WTC11 (cell line): ENCODE data around the gene GLB1L3. TPM values are rescaled to one million over a fixed set of nuclear protein-coding genes. Genes with fewer than 3 reads are reported as not detected.
A peak's percentile ranks its signal among the peaks of the same experiment; 100 is the strongest.

Experiments used
- ATAC-seq: fragments of 200-7000 bp; cut with Tn5 transposase; 2 replicates; pipeline ENCODE4 v1.10.0; 2021; ENCODE audit warnings: mild to moderate bottlenecking, moderate library complexity
- CTCF ChIA-PET: fragments of 300-600 bp; sonication (Branson Sonifier 250); formaldehyde crosslinking; loops from one replicate; lab custom pipeline; 2021; ENCODE audit warnings: antibody characterized with exemption; lab: Charles Lee
- POLR2A ChIA-PET: fragments of 350-600 bp; sonication (Branson Sonifier 250); formaldehyde crosslinking; loops from one replicate; lab custom pipeline; 2021; ENCODE audit warnings: antibody characterized with exemption; lab: Charles Lee
- DNase-seq: peaks from one replicate; pipeline ENCODE4 v3.0.0; 2021; ENCODE audit warnings: low spot score
- H3K27ac Mint-ChIP-seq: 2 replicates; pipeline ENCODE4 v1.8.0; 2021; ENCODE audit warnings: mixed read lengths
- H3K27me3 Mint-ChIP-seq: 2 replicates; pipeline ENCODE4 v1.8.0; 2021; ENCODE audit warnings: low read depth, mild to moderate bottlenecking, moderate library complexity, mixed read lengths
- H3K36me3 Mint-ChIP-seq: 2 replicates; pipeline ENCODE4 v1.8.0; 2021; ENCODE audit warnings: mixed read lengths
- H3K4me1 Mint-ChIP-seq: 2 replicates; pipeline ENCODE4 v1.8.0; 2022; ENCODE audit warnings: mixed read lengths
- H3K4me3 Mint-ChIP-seq: 2 replicates; pipeline ENCODE4 v1.8.0; 2021; ENCODE audit warnings: mild to moderate bottlenecking, moderate library complexity, mixed read lengths
- H3K9me3 Mint-ChIP-seq: 2 replicates; pipeline ENCODE4 v1.8.0; 2021; ENCODE audit warnings: mixed read lengths
- CBFB ChIP-seq: sonication (generic); formaldehyde crosslinking; IDR thresholded peaks from 2 replicates; pipeline ENCODE4 v1.8.1; 2022; ENCODE audit warnings: mild to moderate bottlenecking, low read depth, missing genetic modification reagents
- E2F1 ChIP-seq: sonication (generic); formaldehyde crosslinking; IDR thresholded peaks from 2 replicates; pipeline ENCODE4 v1.8.0; 2022; ENCODE audit warnings: mild to moderate bottlenecking, missing genetic modification reagents
- E2F4 ChIP-seq: sonication (generic); formaldehyde crosslinking; IDR thresholded peaks from 2 replicates; pipeline ENCODE4 v1.8.1; 2022; ENCODE audit warnings: low read depth, mild to moderate bottlenecking, moderate library complexity, missing genetic modification reagents, borderline replicate concordance
- ERG ChIP-seq: fragments of 250-450 bp; sonication (Bioruptor Pico); IDR thresholded peaks from 2 replicates; pipeline ENCODE4 v1.8.0; 2021; ENCODE audit warnings: mild to moderate bottlenecking
- FOXP1 ChIP-seq: sonication (generic); formaldehyde crosslinking; IDR thresholded peaks from 2 replicates; pipeline ENCODE4 v1.8.0; 2022; ENCODE audit warnings: missing genetic modification reagents, mild to moderate bottlenecking, moderate library complexity, borderline replicate concordance
- IRF1 ChIP-seq: sonication (generic); formaldehyde crosslinking; IDR thresholded peaks from 2 replicates; pipeline ENCODE4 v1.8.0; 2023; ENCODE audit warnings: missing genetic modification reagents
- IRF2 ChIP-seq: sonication (generic); formaldehyde crosslinking; IDR thresholded peaks from 2 replicates; pipeline ENCODE4 v1.8.0; 2022; ENCODE audit warnings: low read depth, missing genetic modification reagents, borderline replicate concordance
- MLX ChIP-seq: sonication (generic); formaldehyde crosslinking; IDR thresholded peaks from 2 replicates; pipeline ENCODE4 v1.8.1; 2023; ENCODE audit warnings: mild to moderate bottlenecking, missing genetic modification reagents, moderate library complexity
- NFYB ChIP-seq: sonication (generic); formaldehyde crosslinking; conservative IDR thresholded peaks from 2 replicates; pipeline ENCODE4 v1.8.0; 2022; ENCODE audit warnings: low read depth, missing genetic modification reagents
- NR2C2 ChIP-seq: sonication (generic); formaldehyde crosslinking; IDR thresholded peaks from 2 replicates; pipeline ENCODE4 v1.8.0; 2022; ENCODE audit warnings: mild to moderate bottlenecking, missing genetic modification reagents
- ZBTB21 ChIP-seq: sonication (generic); formaldehyde crosslinking; IDR thresholded peaks from 2 replicates; pipeline ENCODE4 v1.8.1; 2023; ENCODE audit warnings: mild to moderate bottlenecking, missing genetic modification reagents, borderline replicate concordance
- ZNF121 ChIP-seq: sonication (generic); formaldehyde crosslinking; IDR thresholded peaks from 2 replicates; pipeline ENCODE4 v1.8.0; 2023; ENCODE audit warnings: missing genetic modification reagents
- ZNF138 ChIP-seq: sonication (generic); formaldehyde crosslinking; conservative IDR thresholded peaks from 2 replicates; pipeline ENCODE4 v1.8.1; 2022; ENCODE audit warnings: mild to moderate bottlenecking, moderate library complexity, missing genetic modification reagents
- ZNF232 ChIP-seq: sonication (generic); formaldehyde crosslinking; IDR thresholded peaks from 2 replicates; pipeline ENCODE4 v1.8.0; 2022; ENCODE audit warnings: mild to moderate bottlenecking, missing genetic modification reagents
- ZNF532 ChIP-seq: fragments of 250-450 bp; sonication (Bioruptor Pico); IDR thresholded peaks from 2 replicates; pipeline ENCODE4 v1.9.0; 2021; ENCODE audit warnings: mild to moderate bottlenecking, borderline replicate concordance
- total RNA-seq: library from RNA; stranded (reverse); gene quantifications from 3 replicates; pipeline ENCODE4 v1.2.3, GENCODE V29; 2021

GLB1L3 gene
- total RNA-seq, 1 experiment from 2014 or later = 50.2 TPM

GRCh38 chr11:134272381-134273316, 3.5 kb upstream of the GLB1L3 start (continued):
- TF ChIP-seq ERG (CRISPR knock-in tag) = no peak
- TF ChIP-seq IRF2 (CRISPR knock-in tag) = no peak
- no peak for TF ChIP-seq ZNF532 (CRISPR knock-in tag)
- no peak for TF ChIP-seq NFYB (CRISPR knock-in tag)
- TF ChIP-seq ZBTB21 (CRISPR knock-in tag) = no peak; the same call in 1 of the 2 replicates
- TF ChIP-seq ZNF121 (CRISPR knock-in tag) = no peak
- TF ChIP-seq IRF1 (CRISPR knock-in tag) = no peak
- peak; percentile 57; the same call in 1 of the 2 replicates for TF ChIP-seq ZNF232 (CRISPR knock-in tag)
- TF ChIP-seq ZNF138 (CRISPR knock-in tag) = no peak

GRCh38 chr11:134273317-134273712, 2.9 kb upstream of the GLB1L3 start:
- Mint-ChIP-seq H3K4me1 (peaks cover 64% of the 10 kb centered on the region), H3K9me3 (no peaks in the 10 kb centered on the region), H3K27me3 (no peaks in the 10 kb centered on the region), H3K27ac (peak overlapping the region; percentile 99), H3K36me3 (peaks cover 7% of the 10 kb centered on the region; the same call in 1 of the 2 replicates), H3K4me3 (peak overlapping the region; percentile 98)
- CTCF ChIA-PET = interaction anchor here (1.3 to 3.6 kb wide), 5 partner anchors 11 to 86 kb away, joined by 4 to 46 read pairs (median 4); partner anchors contain the start of genes ACAD8, GLB1L2, THYN1 and VPS26B
- ATAC-seq (no peak; the same call in 1 of the 2 replicates), DNase-seq (no peak)
- POLR2A ChIA-PET = interaction anchor here (0.8 to 1.3 kb wide), 2 partner anchors 9 to 19 kb away, joined by 3 read pairs; partner anchors contain the start of gene ACAD8
- TF ChIP-seq E2F4 = no peak
- no peak for TF ChIP-seq IRF1 (CRISPR knock-in tag)
- TF ChIP-seq ZNF532 (CRISPR knock-in tag) = no peak
- TF ChIP-seq MLX (CRISPR knock-in tag) = no peak
- no peak for TF ChIP-seq NR2C2
- no peak for TF ChIP-seq CBFB (CRISPR knock-in tag)
- TF ChIP-seq FOXP1 (CRISPR knock-in tag) = no peak
- TF ChIP-seq E2F1 (CRISPR knock-in tag) = no peak
